ENCODE data around the gene AGRN.
"Not testable (repeated sequence)": the region's sequence is repeated elsewhere in the genome, so short reads cannot be mapped to it uniquely, and the experiment has no call there.

Gene AGRN

DNA sequence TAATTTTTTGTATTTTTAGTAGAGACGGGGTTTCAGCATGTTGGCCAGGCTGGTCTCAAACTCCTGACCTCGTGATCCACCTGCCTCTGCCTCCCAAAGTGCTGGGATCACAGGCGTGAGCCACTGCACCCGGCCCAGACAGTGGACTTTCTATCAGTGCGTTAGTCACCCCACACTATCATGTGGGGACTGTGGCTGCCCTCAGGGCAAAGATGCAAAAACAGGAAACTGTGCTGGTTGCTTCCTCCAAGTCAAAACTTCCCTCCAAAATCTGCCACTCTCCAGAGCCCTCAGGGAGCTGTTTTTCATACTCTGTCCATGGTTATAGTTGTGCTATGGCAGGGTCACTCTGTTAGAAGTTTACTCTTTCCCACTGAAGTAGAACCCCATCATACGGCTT is 84.2 kb downstream of the AGRN start:
- not testable (repeated sequence) for H3K4me3 ChIP-seq (ENCODE audit: low read depth, low read length); H3K4me1 ChIP-seq (ENCODE audit: control insufficient read depth, insufficient read depth, low read length, unreplicated experiment)

More for the DNA sequence above, 84.2 kb downstream of the AGRN start:
- H3K27me3 ChIP-seq (ENCODE audit: insufficient read depth, low read length); H3K79me2 ChIP-seq (ENCODE audit: control insufficient read depth, insufficient read depth, low read length, unreplicated experiment); H3K36me3 ChIP-seq (ENCODE audit: insufficient read depth, low read length); H2AFZ ChIP-seq (ENCODE audit: low read length, unreplicated experiment); H3K27ac ChIP-seq (ENCODE audit: low read depth, low read length): not testable (repeated sequence)

Measured in ACC112 (cell line).